Measurements from ENCODE around the gene GPR148.
"Not testable (repeated sequence)": the region's sequence is repeated elsewhere in the genome, so short reads cannot be mapped to it uniquely, and the experiment has no call there.

DNA sequence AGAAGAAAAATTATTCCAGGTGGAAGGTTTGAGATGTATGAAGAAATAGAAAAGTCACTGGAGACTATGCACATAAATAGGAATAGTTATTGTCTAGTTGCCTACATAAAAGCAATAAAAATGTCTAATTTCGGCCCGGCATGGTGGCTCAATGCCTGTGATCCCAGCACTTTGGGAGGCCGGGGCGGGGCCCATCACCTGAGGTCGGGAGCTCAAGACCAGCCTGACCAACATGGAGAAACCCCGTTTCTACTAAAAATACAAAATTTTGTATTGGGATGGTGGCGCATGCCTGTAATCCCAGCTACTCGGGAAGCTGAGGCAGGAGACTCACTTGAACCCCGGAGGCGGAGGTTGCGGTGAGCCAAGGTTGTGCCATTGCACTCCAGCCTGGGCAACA is 3.4 kb downstream of the GPR148 start:
- TF ChIP-seq EZH2 (IDR thresholded peaks at IDR 0.05; ENCODE audit: low read length, missing control alignments), result not testable (repeated sequence)
- TF ChIP-seq, protein P1, sequence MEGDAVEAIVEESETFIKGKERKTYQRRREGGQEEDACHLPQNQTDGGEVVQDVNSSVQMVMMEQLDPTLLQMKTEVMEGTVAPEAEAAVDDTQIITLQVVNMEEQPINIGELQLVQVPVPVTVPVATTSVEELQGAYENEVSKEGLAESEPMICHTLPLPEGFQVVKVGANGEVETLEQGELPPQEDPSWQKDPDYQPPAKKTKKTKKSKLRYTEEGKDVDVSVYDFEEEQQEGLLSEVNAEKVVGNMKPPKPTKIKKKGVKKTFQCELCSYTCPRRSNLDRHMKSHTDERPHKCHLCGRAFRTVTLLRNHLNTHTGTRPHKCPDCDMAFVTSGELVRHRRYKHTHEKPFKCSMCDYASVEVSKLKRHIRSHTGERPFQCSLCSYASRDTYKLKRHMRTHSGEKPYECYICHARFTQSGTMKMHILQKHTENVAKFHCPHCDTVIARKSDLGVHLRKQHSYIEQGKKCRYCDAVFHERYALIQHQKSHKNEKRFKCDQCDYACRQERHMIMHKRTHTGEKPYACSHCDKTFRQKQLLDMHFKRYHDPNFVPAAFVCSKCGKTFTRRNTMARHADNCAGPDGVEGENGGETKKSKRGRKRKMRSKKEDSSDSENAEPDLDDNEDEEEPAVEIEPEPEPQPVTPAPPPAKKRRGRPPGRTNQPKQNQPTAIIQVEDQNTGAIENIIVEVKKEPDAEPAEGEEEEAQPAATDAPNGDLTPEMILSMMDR (conservative IDR thresholded peaks at IDR 0.05 in 1 of 2, IDR thresholded peaks at IDR 0.05 in 1 of 2; ENCODE audit: low read depth in 1 of 2, low read length in 2 of 2), result not testable (repeated sequence)

All from fibroblast of lung (primary cell).